LNCAP (cell line): ENCODE results near the gene RHBDD2.

Source experiments
- TF ChIP-seq, protein P1 (sequence below): fragments of 450-650 bp; IDR thresholded peaks from 2 replicates; pipeline ENCODE4 v1.5.1; 2017; ENCODE audit warnings: mild to moderate bottlenecking

The RHBDD2 gene

DNA sequence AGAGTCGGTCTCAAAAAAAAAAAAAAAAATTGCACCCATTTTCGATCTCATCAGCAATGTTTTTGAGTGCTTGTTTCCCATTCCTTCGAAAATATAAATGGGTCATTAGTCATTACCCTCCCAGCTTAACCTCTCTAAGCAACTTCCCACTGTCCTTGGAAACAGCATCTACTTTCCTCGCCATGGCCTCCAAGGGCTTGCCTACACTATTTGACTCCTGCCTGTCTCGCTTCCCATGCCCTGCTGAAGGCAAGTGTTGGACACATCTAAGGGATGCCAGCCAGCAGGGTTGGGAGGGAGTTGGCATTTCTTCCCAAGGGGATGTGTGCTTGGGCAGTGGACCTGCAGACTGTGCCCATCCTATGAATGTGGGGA, 12.7 kb upstream of the RHBDD2 start:
- TF ChIP-seq, protein P1, sequence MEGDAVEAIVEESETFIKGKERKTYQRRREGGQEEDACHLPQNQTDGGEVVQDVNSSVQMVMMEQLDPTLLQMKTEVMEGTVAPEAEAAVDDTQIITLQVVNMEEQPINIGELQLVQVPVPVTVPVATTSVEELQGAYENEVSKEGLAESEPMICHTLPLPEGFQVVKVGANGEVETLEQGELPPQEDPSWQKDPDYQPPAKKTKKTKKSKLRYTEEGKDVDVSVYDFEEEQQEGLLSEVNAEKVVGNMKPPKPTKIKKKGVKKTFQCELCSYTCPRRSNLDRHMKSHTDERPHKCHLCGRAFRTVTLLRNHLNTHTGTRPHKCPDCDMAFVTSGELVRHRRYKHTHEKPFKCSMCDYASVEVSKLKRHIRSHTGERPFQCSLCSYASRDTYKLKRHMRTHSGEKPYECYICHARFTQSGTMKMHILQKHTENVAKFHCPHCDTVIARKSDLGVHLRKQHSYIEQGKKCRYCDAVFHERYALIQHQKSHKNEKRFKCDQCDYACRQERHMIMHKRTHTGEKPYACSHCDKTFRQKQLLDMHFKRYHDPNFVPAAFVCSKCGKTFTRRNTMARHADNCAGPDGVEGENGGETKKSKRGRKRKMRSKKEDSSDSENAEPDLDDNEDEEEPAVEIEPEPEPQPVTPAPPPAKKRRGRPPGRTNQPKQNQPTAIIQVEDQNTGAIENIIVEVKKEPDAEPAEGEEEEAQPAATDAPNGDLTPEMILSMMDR = no peak

GRCh38 chr7:75866489-75867389, 12.1 kb upstream of the RHBDD2 start:
- TF ChIP-seq, protein P1 = peak; percentile 90

- TF ChIP-seq, protein P1 = no peak
Measured at GRCh38 chr7:75867390-75867717, 11.5 kb upstream of the RHBDD2 start.

- TF ChIP-seq, protein P1 = no peak
Measured at GRCh38 chr7:75868153-75868552, 10.7 kb upstream of the RHBDD2 start.

DNA sequence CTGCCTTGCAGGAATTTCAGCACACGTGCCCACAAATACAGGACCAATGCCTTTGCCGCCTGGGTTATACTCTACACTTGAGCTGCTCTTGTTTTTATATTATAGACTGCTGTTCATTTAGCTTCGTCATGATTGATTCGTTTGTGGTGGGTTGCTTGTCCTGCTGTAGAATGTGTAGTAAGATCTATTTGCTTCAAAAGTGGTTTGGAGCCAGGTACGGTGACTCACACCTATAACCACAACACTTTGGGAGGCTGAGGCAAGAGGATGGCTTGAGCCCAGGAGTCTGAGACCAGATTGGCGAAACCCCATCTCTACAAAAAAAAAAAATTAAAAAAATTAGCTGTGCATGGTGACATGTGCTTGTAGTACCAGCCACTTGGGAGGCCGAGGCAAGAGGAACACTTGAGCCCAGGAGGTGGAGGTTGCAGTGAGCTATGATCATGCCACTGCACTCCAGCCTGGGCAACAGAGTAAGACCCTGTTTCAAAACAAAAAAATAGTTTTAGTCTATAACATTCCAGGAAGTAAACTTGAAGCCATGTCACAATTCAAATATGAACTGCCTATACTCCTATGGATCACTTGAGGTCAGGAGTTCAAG, 9.0 kb upstream of the RHBDD2 start:
- TF ChIP-seq, protein P1 = no peak

DNA sequence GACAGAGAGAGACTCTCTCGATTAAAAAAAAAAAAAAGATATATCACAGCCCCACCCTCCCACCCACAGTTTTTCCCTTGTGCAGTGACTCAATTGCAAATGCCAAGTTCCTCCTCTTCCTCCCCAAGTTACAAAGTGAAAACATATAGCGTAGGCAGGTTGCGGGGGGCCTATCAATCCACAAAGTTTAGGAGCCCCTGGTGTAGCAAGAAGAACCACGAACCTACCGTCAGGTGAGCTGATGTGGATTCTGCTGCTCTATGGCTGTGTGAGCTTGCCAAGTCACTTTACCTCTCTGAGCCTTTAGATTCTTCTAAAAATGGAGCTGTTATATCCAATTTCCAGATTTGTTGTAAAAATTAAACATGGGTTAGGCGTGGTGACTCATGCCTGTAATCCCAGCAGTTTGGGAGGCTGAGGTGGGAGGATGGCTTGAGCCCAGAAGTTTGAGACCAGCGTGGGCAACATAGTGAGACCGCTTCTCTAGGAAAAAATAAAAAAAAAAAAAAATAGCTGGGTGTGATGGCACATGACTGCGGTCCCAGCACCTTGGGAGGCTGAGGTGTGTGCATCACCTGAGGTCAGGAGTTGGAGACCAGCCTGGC, 8.2 kb upstream of the RHBDD2 start:
- TF ChIP-seq, protein P1 = no peak

DNA sequence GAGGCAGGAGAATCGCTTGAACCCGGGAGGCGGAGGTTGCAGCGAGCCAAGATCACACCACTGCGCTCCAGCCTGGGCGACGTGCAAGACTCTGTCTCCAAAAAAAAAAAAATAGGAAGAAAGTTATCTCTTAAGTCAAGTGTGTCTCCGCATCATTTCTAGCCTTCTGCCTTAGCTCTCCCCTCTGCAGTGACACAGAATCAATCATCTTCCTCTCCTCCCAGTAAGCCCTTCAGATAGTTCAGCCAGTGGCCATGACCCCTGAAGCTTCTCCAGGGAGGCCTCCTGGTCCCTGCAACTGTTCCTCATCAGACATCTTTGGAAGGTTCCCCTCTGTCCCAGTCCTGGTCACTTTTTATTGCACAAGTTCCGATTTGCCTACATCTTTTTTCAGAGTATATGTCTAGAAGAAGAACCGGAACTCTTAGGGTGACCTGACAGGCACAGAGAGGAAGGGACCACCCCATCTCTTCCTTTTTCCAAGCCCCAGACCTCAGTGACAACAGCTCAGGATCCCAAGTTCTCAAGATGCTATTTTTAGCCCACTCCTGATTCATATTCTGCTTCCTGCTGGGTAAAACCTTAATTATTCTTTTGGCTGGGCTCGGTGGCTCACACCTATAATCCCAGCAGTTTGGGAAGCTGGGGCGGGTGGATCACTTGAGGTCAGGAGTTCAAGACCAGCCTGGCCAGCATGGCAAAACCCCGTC, 6.6 kb upstream of the RHBDD2 start:
- TF ChIP-seq, protein P1 = no peak
